Astrocyte of the spinal cord (primary cell): ENCODE measurements around the gene GBP7.
A peak's percentile ranks its signal among the peaks of the same experiment; 100 is the strongest.

Experiments used
- DNase-seq: peaks from one replicate; pipeline ENCODE4 v3.0.0; 2011; ENCODE audit warnings: low read depth, low spot score
- H3K4me3 ChIP-seq: 2 replicates; pipeline ENCODE4 v1.5.1; 2011; ENCODE audit warnings: low read depth, mild to moderate bottlenecking, low read length, moderate library complexity
- in situ Hi-C: cut with HindIII; loops from 2 replicates; pipeline ENCODE4 v1.10.0; 2017; ENCODE audit warnings: low sequenced_read_pairs
- TF ChIP-seq, protein P1 (sequence below): IDR thresholded peaks from 2 replicates; pipeline ENCODE4 v1.5.1; 2012; ENCODE audit warnings: low read depth, mild to moderate bottlenecking, low read length, inconsistent platforms

The GBP7 gene

DNA sequence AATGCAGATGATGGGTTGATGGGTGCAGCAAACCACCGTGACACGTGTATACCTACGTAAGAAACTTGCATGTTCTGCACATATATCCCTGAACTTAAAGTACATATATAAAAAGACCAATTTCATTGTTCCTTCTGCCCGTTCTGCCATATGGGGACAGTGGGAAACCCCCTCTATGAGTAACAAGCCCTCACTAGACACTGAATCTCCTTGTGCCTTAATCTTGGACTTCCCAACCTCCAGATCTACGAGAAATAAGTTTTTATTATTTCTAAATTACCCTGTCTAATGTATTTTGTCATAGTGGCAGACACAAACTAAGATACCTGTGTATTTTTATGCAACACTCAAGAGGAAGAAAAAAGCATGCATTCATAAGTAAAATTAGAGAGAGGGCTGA, 10.0 kb downstream of the GBP7 start:
- DNase-seq = no peak
- in situ Hi-C loops = no loop called here
- TF ChIP-seq, protein P1, sequence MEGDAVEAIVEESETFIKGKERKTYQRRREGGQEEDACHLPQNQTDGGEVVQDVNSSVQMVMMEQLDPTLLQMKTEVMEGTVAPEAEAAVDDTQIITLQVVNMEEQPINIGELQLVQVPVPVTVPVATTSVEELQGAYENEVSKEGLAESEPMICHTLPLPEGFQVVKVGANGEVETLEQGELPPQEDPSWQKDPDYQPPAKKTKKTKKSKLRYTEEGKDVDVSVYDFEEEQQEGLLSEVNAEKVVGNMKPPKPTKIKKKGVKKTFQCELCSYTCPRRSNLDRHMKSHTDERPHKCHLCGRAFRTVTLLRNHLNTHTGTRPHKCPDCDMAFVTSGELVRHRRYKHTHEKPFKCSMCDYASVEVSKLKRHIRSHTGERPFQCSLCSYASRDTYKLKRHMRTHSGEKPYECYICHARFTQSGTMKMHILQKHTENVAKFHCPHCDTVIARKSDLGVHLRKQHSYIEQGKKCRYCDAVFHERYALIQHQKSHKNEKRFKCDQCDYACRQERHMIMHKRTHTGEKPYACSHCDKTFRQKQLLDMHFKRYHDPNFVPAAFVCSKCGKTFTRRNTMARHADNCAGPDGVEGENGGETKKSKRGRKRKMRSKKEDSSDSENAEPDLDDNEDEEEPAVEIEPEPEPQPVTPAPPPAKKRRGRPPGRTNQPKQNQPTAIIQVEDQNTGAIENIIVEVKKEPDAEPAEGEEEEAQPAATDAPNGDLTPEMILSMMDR = no peak
- no peak overlapping the region for H3K4me3 ChIP-seq

DNA sequence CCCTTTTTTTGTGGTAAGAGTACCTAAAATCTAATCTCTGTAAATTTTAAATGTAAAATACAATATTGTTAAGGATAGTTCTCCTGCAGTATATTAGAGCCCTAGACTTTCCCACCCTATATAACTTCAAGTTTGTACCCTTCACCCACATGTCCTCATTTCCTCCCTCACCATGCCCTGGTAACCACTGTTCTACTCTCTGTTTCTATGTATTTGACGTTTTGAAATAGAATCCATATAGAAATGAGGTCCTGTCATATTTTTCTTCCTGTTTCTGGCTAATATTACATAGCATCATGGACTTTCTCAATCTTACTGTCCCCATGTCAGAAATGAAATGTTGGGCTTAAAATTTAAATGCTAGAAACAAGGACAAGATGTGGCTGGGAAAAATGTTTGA, 24.8 kb downstream of the GBP7 start:
- in situ Hi-C loops = no loop called here
- TF ChIP-seq, protein P1 = no peak
- no peak overlapping the region for H3K4me3 ChIP-seq
- DNase-seq = no peak

DNA sequence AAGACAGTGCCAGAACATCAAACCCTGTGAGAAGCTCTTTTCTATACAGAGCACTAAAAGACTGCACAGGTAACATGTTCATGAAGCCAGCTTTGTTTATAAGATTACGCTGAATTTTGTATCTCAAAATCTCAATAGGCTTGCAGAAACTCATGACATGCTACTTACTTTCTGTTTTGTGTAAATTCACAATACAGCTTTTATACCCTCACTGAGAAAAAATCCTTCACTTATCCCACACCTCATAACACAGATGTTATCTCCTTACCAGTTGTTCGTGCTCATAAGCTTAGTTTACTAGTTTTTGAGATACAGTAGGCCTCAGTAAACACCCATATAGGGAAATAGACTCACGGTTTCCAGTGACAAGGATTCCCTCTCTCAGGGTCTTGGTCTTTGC, 25.8 kb downstream of the GBP7 start:
- no peak for DNase-seq
- in situ Hi-C loops = no loop called here
- no peak overlapping the region for H3K4me3 ChIP-seq

DNA sequence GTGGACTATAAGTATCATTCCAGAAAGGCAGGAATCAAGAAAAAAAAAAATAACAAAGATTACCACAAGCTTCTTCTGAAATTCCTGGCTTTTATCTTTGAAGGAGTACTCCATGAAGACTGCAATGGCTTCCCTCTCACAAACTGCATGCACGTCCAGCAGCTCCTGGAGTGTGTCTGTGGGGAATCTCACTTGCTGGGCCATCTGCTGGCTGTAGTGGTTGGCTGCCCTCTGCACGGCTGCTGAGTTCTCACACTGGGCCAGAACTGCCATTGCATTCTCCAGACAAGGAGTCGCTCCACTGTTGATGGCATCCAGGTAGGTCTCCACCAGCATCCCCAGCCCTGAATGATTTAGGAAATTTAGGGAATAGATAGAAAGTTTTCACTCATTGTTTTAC, 26.6 kb downstream of the GBP7 start:
- peak; percentile 8 for DNase-seq
- TF ChIP-seq, protein P1 = peak; percentile 36
- H3K4me3 ChIP-seq = no peak overlapping the region
- in situ Hi-C loops = no loop called here

More for the DNA sequence above, 25.8 kb downstream of the GBP7 start:
- TF ChIP-seq, protein P1 = no peak

DNA sequence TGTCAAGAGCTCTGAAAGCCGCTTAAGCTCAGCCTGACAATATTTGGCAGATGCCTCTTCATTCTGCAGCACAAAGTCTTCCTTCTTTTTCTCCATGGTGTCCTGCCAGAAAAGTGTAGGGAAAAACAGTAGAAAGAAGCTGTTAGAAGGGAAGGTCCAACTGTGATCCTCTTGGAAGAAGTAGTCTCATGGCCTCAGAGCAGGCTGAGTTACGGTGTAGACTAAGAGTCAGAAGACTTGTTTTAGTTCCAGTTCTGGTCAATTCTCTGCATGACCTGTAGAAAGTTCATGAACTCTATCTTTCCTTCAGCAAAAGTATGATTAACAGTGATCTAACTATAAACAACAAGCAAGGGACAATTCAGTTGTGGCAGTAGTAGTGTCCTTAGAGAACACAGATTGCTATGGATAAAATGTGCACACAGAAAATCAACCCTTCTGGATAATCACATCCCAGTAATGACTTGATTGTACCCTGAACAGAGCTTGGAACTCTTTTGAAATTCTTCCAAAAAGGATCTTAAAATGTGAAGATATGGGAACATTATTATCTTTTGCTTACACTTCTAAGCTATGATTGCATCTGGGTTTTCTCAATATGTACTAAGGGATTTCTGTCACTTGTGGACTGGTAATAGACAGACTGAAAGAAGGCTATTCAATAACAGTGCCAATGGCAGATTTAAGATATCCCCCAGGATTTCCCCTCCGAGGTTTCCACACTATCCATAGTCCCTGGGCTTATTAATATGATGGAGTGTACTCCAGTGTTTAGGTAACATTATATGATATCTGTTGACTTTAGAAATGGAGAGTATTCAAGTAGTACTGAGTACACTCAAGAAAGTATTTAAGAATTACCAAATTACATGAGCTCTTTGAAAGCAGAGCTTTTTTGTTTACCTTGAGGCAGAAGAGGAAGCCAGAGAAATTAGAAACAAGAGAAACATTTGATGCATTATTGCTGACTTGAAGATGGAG, 27.8 kb downstream of the GBP7 start:
- in situ Hi-C loops = no loop called here
- no peak for DNase-seq
- TF ChIP-seq, protein P1 = no peak

DNA sequence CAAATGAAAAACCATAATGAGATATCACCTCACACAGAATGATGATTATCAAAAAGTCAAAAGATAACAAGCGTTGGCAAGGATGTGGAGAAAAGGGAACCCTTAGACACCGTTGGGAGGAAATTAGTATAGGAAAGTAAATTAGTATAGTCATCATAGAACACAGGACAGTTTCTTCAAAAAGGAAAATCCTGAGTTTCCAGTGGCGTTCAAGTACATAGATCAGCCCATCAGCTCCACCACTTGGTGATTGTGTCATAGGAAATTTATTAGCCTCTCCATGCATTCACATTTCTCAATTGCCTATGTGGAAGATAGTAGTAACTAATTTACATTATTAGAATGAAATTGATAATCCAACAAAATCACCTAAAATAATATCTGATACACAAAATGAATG, 29.1 kb downstream of the GBP7 start:
- TF ChIP-seq, protein P1 = no peak

More for the DNA sequence above, 27.8 kb downstream of the GBP7 start:
- H3K4me3 ChIP-seq = no peak overlapping the region

More for the DNA sequence above, 29.1 kb downstream of the GBP7 start:
- in situ Hi-C loops = no loop called here
- DNase-seq = no peak
- no peak overlapping the region for H3K4me3 ChIP-seq
